LNCaP clone FGC (cell line): ENCODE measurements around the gene MGAT5B.

Experiments
- DNase-seq: peaks from one replicate; pipeline ENCODE4 v3.0.0-alpha.2; 2011; ENCODE audit warnings: low read depth
- H3K4me3 ChIP-seq: 2 replicates; pipeline ENCODE4 v1.5.1; 2011; ENCODE audit warnings: mild to moderate bottlenecking, low read depth, low read length, control low read depth
- CTCF ChIP-seq: IDR thresholded peaks from 2 replicates; pipeline ENCODE4 v1.5.1; 2012; ENCODE audit warnings: mild to moderate bottlenecking; ENCODE audit not compliant: control insufficient read depth, insufficient read depth; ENCODE audit errors: extremely low read depth

MGAT5B gene

GRCh38 chr17:76868176-76868668 lies at the start of gene MGAT5B:
MGAT5B (plus strand) TSS chr17:76868404; CDS start chr17:76869030, 626 bp downstream.
- DNase-seq, result peak; percentile 32
- TF ChIP-seq CTCF, result peak; percentile 99
- H3K4me3 ChIP-seq, result no peak within 1 kb of the TSS

GRCh38 chr17:76820039-76820438 lies 48.2 kb upstream of the MGAT5B start:
- no peak for DNase-seq
- no peak overlapping the region for H3K4me3 ChIP-seq
- TF ChIP-seq CTCF, result no peak

GRCh38 chr17:76820561-76820960 lies 47.6 kb upstream of the MGAT5B start:
- TF ChIP-seq CTCF, result no peak
- H3K4me3 ChIP-seq, result no peak overlapping the region
- peak; percentile 31 for DNase-seq

GRCh38 chr17:76822184-76822778 lies 45.9 kb upstream of the MGAT5B start:
- H3K4me3 ChIP-seq, result no peak overlapping the region
- no peak for TF ChIP-seq CTCF
- no peak for DNase-seq

GRCh38 chr17:76824093-76824492 lies 44.1 kb upstream of the MGAT5B start:
- no peak for DNase-seq
- H3K4me3 ChIP-seq, result no peak overlapping the region
- no peak for TF ChIP-seq CTCF

GRCh38 chr17:76826330-76827068 lies 41.7 kb upstream of the MGAT5B start:
- H3K4me3 ChIP-seq, result no peak overlapping the region
- no peak for DNase-seq
- TF ChIP-seq CTCF, result no peak
